ENCODE results near the gene OR11H6.
"Not testable (repeated sequence)": the region's sequence is repeated elsewhere in the genome, so short reads cannot be mapped to it uniquely, and the experiment has no call there.

OR11H6 gene

GRCh38 chr14:20195911-20196310 is 27.6 kb upstream of the OR11H6 start:
- TF ChIP-seq CTCF (IDR thresholded peaks at IDR 0.05) = no peak
- no peak for DNase-seq
- no peaks in the 10 kb centered on the region for H3K36me3 Mint-ChIP-seq (ENCODE audit: low read depth)
- H3K9me3 Mint-ChIP-seq = peaks cover 76% of the 10 kb centered on the region
- peaks cover 2% of the 10 kb centered on the region for H3K27me3 Mint-ChIP-seq (ENCODE audit: low read depth, poor library complexity)
- no peaks in the 10 kb centered on the region for H3K4me1 Mint-ChIP-seq
- H3K4me3 Mint-ChIP-seq = no peak overlapping the region
- no peak overlapping the region for H3K27ac Mint-ChIP-seq

- H3K4me1 Mint-ChIP-seq = no peaks in the 10 kb centered on the region
- no peak overlapping the region for H3K4me3 Mint-ChIP-seq
- peaks cover 75% of the 10 kb centered on the region for H3K9me3 Mint-ChIP-seq
- H3K27me3 Mint-ChIP-seq (ENCODE audit: low read depth, poor library complexity) = peaks cover 2% of the 10 kb centered on the region
- no peak for TF ChIP-seq CTCF (IDR thresholded peaks at IDR 0.05)
- DNase-seq = no peak
- no peak overlapping the region for H3K27ac Mint-ChIP-seq
- H3K36me3 Mint-ChIP-seq (ENCODE audit: low read depth) = no peaks in the 10 kb centered on the region
These were observed 26.1 kb upstream of the OR11H6 start for GRCh38 chr14:20197459-20197858.

- Mint-ChIP-seq H3K27me3 (ENCODE audit: low read depth, poor library complexity) (peaks cover 2% of the 10 kb centered on the region), H3K36me3 (ENCODE audit: low read depth) (no peaks in the 10 kb centered on the region), H3K4me3 (no peak overlapping the region), H3K9me3 (peaks cover 78% of the 10 kb centered on the region), H3K27ac (no peak overlapping the region), H3K4me1 (no peaks in the 10 kb centered on the region)
- no peak for TF ChIP-seq CTCF (IDR thresholded peaks at IDR 0.05)
- no peak for DNase-seq
These were observed 24.5 kb upstream of the OR11H6 start for GRCh38 chr14:20198991-20199390.

- Mint-ChIP-seq H3K9me3 (peaks cover 73% of the 10 kb centered on the region), H3K27me3 (ENCODE audit: low read depth, poor library complexity) (peaks cover 2% of the 10 kb centered on the region)
- no peak for TF ChIP-seq CTCF (IDR thresholded peaks at IDR 0.05)
These were observed 18.8 kb upstream of the OR11H6 start for GRCh38 chr14:20204721-20205120.

GRCh38 chr14:20209595-20209994 is 13.9 kb upstream of the OR11H6 start:
- H3K9me3 Mint-ChIP-seq = peaks cover 72% of the 10 kb centered on the region
- no peak overlapping the region for H3K27ac Mint-ChIP-seq
- H3K4me1 Mint-ChIP-seq = no peaks in the 10 kb centered on the region
- DNase-seq = no peak
- TF ChIP-seq CTCF (IDR thresholded peaks at IDR 0.05) = no peak
- no peak overlapping the region for H3K4me3 Mint-ChIP-seq
- H3K36me3 Mint-ChIP-seq (ENCODE audit: low read depth) = peaks cover 5% of the 10 kb centered on the region
- H3K27me3 Mint-ChIP-seq (ENCODE audit: low read depth, poor library complexity) = peaks cover 2% of the 10 kb centered on the region

More at GRCh38 chr14:20204721-20205120, 18.8 kb upstream of the OR11H6 start:
- Mint-ChIP-seq H3K27ac (no peak overlapping the region), H3K36me3 (ENCODE audit: low read depth) (no peaks in the 10 kb centered on the region), H3K4me1 (no peaks in the 10 kb centered on the region), H3K4me3 (no peak overlapping the region)
- DNase-seq = no peak

GRCh38 chr14:20212406-20212805 is 11.1 kb upstream of the OR11H6 start:
- not testable (repeated sequence) for DNase-seq; H3K27me3 Mint-ChIP-seq (ENCODE audit: low read depth, poor library complexity); H3K36me3 Mint-ChIP-seq (ENCODE audit: low read depth); H3K4me1 Mint-ChIP-seq; H3K4me3 Mint-ChIP-seq; H3K27ac Mint-ChIP-seq
- H3K9me3 Mint-ChIP-seq = peaks cover 84% of the 10 kb centered on the region

All from nephron progenitor cell (in vitro differentiated cells).